Stomach (tissue), 9 donors: ENCODE results near the gene CHST12. TPM values are rescaled to one million over a fixed set of nuclear protein-coding genes. Genes with fewer than 3 reads are reported as not detected.

Source experiments
- DNase-seq, 2 donors: peaks; one replicate each; pipeline versions ENCODE4 v3.0.0 to v3.0.0-alpha.2; 2013 to 2019
- H3K27ac ChIP-seq, 5 donors: fragments of 200-600 bp in 4 of 5; sonication (generic) in 4 of 5; one replicate each; pipeline ENCODE4 v1.5.1; 2013 to 2019; ENCODE audit warnings: mild to moderate bottlenecking in 1 of 5, moderate library complexity in 1 of 5
- H3K27me3 ChIP-seq, 3 donors: fragments of 200-600 bp; sonication (generic); one replicate each; pipeline ENCODE4 v1.5.1; 2017 to 2019; ENCODE audit warnings: mixed run types in 1 of 3
- H3K36me3 ChIP-seq, 4 donors: fragments of 200-600 bp; sonication (generic); 1 replicate in 3 of 4; 2 replicates in 1 of 4; pipeline ENCODE4 v1.5.1; 2016 to 2019
- H3K4me1 ChIP-seq, 4 donors: fragments of 200-600 bp; sonication (generic); one replicate each; pipeline ENCODE4 v1.5.1; 2016 to 2019
- H3K4me3 ChIP-seq, 4 donors: fragments of 200-600 bp; sonication (generic) in 3 of 4; one replicate each; pipeline ENCODE4 v1.5.1; 2016 to 2019; ENCODE audit warnings: mild to moderate bottlenecking in 1 of 4
- H3K9me3 ChIP-seq, 4 donors: fragments of 200-600 bp; sonication (generic); one replicate each; pipeline ENCODE4 v1.5.1; 2016 to 2019
- CTCF ChIP-seq, 7 experiments: fragments of 450-650 bp in 4 of 7; fragments of 200-600 bp in 3 of 7; sonication (generic) in 3 of 7; IDR thresholded peaks; one replicate each; pipeline ENCODE4 v1.5.1; 2016 to 2019; ENCODE audit warnings: antibody characterized with exemption in 7 of 7, control low read depth in 2 of 7, mild to moderate bottlenecking in 1 of 7
- EP300 ChIP-seq: sonication (generic); formaldehyde crosslinking; IDR thresholded peaks from one replicate; pipeline ENCODE4 v1.6.1; 2017; ENCODE audit warnings: antibody characterized with exemption
- POLR2A ChIP-seq, 4 donors: fragments of 450-650 bp; IDR thresholded peaks; one replicate each; pipeline ENCODE4 v1.6.1; 2016; ENCODE audit warnings: antibody characterized with exemption in 4 of 4, control low read depth in 2 of 4, mild to moderate bottlenecking in 1 of 4, moderate library complexity in 1 of 4
- POLR2AphosphoS5 ChIP-seq, 3 donors: sonication (generic); formaldehyde crosslinking; IDR thresholded peaks; one replicate each; pipeline ENCODE4 v1.6.1; 2016; ENCODE audit warnings: antibody characterized with exemption in 3 of 3
- WGBS, 5 donors: extraction: QIAGEN DNeasy Blood & Tissue Kit in 3 of 5; methylation state at CpG; one replicate each; pipeline versions ENCODE4 v1.1.5 to v1.1.7; 2013 to 2018; 5-methylcytosine and 5-hydroxymethylcytosine counted together
- intact Hi-C: fragments of 100-400 bp; cut with DNase I; formaldehyde crosslinking; loops from one replicate; pipeline ENCODE4 v1.15.1; 2023; ENCODE audit warnings: low total_unique reads
- polyA plus RNA-seq, 3 donors: library from polyadenylated mRNA; stranded (reverse); fragments of 200-250 nt; gene quantifications; one replicate each; pipeline ENCODE4 v1.2.3, GENCODE V29; 2013
- total RNA-seq, 5 donors: library from RNA; depleted of rRNA; stranded (reverse); fragments of >200 nt; gene quantifications; one replicate each; pipeline versions ENCODE4 v1.1.0 to v1.2.3, GENCODE V29; 2014 to 2016
- donor health status: healthy with polysubstance abuse.
- donor health status: Bipolar disorder and iron deficiency.
- donor health status: healthy.

The CHST12 gene
- total and polyA plus RNA-seq, 8 donors = 1.7 to 23.0 (median 6.3) TPM

GRCh38 chr7:2433713-2434550 lies 30.5 kb downstream of the CHST12 start:
- Histone ChIP-seq H3K27me3 (no peaks in the 10 kb centered on the region), H3K4me3 (no peak overlapping the region), H3K27ac (no peak overlapping the region), H3K36me3 (peaks cover 30 to 64% (median 62%) of the 10 kb centered on the region in 4 donors), H3K4me1 (peaks cover 0 to 16% (median 9%) of the 10 kb centered on the region in 4 donors), H3K9me3 (peaks cover 0 to 11% (median 0%) of the 10 kb centered on the region in 4 donors)
- intact Hi-C loops = no loop called here
- no peak for DNase-seq
- 94 to 96% (median 95%) methylated on average over 41 to 42 of the region's 42 CpGs for WGBS, 5 donors
- no peak for TF ChIP-seq CTCF (IDR thresholded peaks at IDR 0.05)
- TF ChIP-seq POLR2A (IDR thresholded peaks at IDR 0.05) = no peak
- TF ChIP-seq POLR2AphosphoS5 (IDR thresholded peaks at IDR 0.05) = no peak
- TF ChIP-seq EP300 = no peak

GRCh38 chr7:2435146-2435545 lies 31.7 kb downstream of the CHST12 start:
- 72 to 91% (median 83%) methylated on average over 5 of the region's 5 CpGs for WGBS, 5 donors
- Histone ChIP-seq H3K27ac (no peak overlapping the region), H3K27me3 (no peaks in the 10 kb centered on the region), H3K4me1 (peaks cover 3 to 18% (median 12%) of the 10 kb centered on the region in 4 donors), H3K9me3 (peaks cover 0 to 11% (median 0%) of the 10 kb centered on the region in 4 donors), H3K36me3 (peaks cover 30 to 66% (median 62%) of the 10 kb centered on the region in 4 donors), H3K4me3 (no peak overlapping the region)
- DNase-seq = no peak
- intact Hi-C loops = no loop called here
- TF ChIP-seq CTCF (IDR thresholded peaks at IDR 0.05) (no peak), EP300 (no peak), POLR2A (IDR thresholded peaks at IDR 0.05) (no peak), POLR2AphosphoS5 (IDR thresholded peaks at IDR 0.05) (no peak)

- WGBS, 5 donors = 84 to 92% (median 91%) methylated on average over 24 to 25 of the region's 25 CpGs
- Histone ChIP-seq H3K36me3 (peaks cover 30 to 63% (median 61%) of the 10 kb centered on the region in 4 donors), H3K27me3 (no peaks in the 10 kb centered on the region), H3K4me1 (peaks cover 6 to 28% (median 17%) of the 10 kb centered on the region in 4 donors), H3K27ac (no peak overlapping the region), H3K4me3 (no peak overlapping the region), H3K9me3 (no peaks in the 10 kb centered on the region)
- no peak for TF ChIP-seq POLR2A (IDR thresholded peaks at IDR 0.05)
- TF ChIP-seq POLR2AphosphoS5 (IDR thresholded peaks at IDR 0.05) = no peak
- intact Hi-C loops = no loop called here
- DNase-seq = no peak
Measured at GRCh38 chr7:2436341-2437104, 33.1 kb downstream of the CHST12 start.

- peaks cover 6 to 28% (median 17%) of the 10 kb centered on the region in 4 donors for H3K4me1 ChIP-seq
- DNase-seq = peak; percentile 45 to 49
- intact Hi-C loops = no loop called here
- no peak overlapping the region for H3K4me3 ChIP-seq
- 75 to 80% (median 76%) methylated on average over 9 of the region's 9 CpGs for WGBS, 5 donors
- no peaks in the 10 kb centered on the region for H3K27me3 ChIP-seq
- no peak overlapping the region for H3K27ac ChIP-seq
- peaks cover 30 to 63% (median 60%) of the 10 kb centered on the region in 4 donors for H3K36me3 ChIP-seq
- no peaks in the 10 kb centered on the region for H3K9me3 ChIP-seq
- TF ChIP-seq EP300 = no peak
- no peak for TF ChIP-seq CTCF (IDR thresholded peaks at IDR 0.05)
- TF ChIP-seq POLR2A (IDR thresholded peaks at IDR 0.05) = no peak
- TF ChIP-seq POLR2AphosphoS5 (IDR thresholded peaks at IDR 0.05) = no peak
Measured at GRCh38 chr7:2437136-2437535, 33.7 kb downstream of the CHST12 start.
